GM19463 (cell line): Measurements from ENCODE around the gene ZNF521.

Experiments
- ATAC-seq: cut with Tn5 transposase; IDR thresholded peaks from one replicate; pipeline ENCODE4 v1.9.1; 2021; ENCODE audit warnings: mild to moderate bottlenecking, moderate library complexity; ENCODE audit not compliant: unreplicated experiment

The ZNF521 gene

GRCh38 chr18:25089470-25089869, 262.5 kb downstream of the ZNF521 start:
- ATAC-seq: no peak

GRCh38 chr18:25086876-25087275, 265.1 kb downstream of the ZNF521 start:
- no peak for ATAC-seq

- ATAC-seq: no peak
Observed at GRCh38 chr18:25081001-25081400, 271.0 kb downstream of the ZNF521 start.

- no peak for ATAC-seq
Observed at GRCh38 chr18:25080211-25080610, 271.8 kb downstream of the ZNF521 start.

DNA sequence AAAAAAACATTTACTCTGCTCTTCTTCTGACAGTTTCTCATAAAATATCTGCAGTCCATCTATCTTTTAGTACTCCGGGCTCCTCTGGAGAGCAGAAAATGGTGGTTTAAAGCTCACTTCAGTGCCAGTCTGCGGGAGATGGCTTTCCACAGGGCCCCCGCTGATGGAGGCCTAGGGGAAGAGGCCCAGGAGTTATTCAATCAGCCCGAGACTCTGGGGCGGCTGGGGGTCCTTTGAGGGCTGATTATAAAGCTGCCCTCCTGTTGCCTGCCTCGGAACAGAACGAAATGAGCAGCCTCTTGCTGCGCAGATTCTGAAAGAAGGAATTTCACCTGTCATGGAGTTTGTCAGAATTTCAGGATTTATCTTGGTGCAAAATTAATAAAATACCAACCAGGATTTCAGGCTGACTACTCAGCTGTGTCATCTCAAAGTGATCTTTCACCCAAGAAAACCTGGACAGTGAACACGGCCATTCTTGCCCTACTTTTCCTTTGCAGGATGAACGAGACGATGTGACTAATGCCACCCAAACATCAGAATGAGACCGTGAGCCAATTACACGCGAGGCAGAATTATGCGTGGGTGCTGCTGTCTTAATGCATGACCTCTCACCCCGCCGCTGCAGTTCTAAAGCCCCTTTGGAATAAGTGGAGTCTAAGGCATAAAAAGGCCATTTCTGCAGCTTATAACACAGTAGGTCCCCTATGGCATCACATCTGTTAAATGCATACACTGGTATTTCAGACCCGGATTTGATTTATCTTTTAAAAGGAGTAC, 273.8 kb downstream of the ZNF521 start:
- no peak for ATAC-seq

DNA sequence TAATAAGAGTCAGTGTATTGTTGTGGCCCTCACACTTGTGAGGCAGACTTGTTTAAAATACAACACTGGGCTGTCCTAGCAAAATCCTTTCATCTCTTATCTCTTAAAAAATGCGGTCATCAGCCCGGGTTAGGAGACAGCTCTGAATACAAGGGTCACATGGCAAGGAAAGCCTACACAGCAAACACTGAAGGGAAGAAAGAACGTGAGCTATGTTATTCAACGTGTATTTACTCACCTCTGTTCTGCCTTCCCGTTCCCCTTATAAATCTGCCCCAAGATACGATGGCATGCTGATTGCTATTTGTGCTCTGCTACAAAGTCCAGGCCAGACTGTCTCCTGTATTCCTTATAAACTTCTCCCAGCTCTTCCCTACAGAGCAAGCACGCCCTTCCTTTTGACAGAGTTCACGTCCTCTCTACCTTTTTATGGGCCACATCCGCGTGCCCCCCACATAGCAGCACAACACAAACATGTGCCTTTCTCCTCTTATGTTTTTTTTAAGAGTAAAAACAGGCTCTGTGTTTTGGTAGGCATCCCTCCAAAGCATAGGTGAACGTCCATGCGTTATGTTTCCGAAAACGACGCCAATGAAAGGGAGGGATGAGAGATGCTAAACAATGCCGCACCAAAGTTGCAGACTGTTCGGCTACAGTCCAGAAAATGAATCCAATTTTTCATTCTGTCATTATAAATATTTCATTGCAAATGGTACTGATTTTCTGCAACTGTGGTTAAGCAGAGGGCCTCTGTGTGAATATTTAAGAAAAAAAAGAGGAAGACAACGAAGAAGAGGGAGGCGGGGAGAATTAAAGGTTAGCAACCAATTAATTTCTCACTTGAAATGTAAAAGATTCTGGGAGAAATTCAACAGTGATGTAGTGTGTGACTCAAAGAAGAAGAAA, 274.7 kb downstream of the ZNF521 start:
- no peak for ATAC-seq

DNA sequence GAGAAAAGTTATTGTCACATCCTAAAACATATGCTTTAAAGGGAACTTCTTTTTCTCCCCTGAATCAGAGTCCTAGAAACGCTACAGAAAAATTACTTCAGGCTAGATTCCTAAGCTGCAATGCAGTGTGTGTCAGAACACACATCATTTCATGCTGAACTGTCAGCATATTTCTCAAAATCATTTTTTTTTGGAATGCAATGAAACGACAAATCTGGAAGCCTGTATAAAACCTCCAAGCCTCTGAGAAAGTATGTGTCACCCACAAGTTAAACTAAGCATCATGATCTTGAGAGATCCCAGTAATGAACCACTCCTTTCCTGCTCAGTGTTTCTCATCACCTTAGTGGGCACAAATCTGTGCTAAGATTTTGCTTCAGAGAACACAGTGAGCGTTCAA, 276.2 kb downstream of the ZNF521 start:
- no peak for ATAC-seq

DNA sequence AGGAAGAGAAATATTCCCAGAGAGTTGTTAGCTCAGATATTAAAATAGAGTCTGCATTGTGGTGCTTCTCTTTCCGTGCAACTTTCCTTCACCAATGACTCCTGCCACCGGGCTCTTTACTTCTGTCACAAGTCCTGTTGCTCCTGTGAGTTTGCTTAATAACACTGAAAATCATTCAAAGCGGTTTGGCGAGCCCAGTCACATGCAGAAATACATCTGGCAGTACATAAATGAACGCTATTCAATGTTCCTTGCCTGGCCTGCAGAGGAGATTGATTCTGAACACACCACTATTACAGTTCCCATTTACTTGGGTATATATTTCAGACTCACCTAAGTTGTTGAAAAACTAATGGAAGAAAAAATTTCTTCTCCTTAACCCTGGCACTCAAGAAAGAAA, 276.6 kb downstream of the ZNF521 start:
- ATAC-seq: no peak

- ATAC-seq: no peak
Observed at GRCh38 chr18:25074925-25075324, 277.0 kb downstream of the ZNF521 start.

GRCh38 chr18:25072205-25072604, 279.8 kb downstream of the ZNF521 start:
- no peak for ATAC-seq

GRCh38 chr18:25067275-25068025, 284.5 kb downstream of the ZNF521 start:
- ATAC-seq: no peak

- no peak for ATAC-seq
Observed at GRCh38 chr18:25066516-25066915, 285.4 kb downstream of the ZNF521 start.

- ATAC-seq: no peak
Observed at GRCh38 chr18:25062720-25063119, 289.2 kb downstream of the ZNF521 start.

DNA sequence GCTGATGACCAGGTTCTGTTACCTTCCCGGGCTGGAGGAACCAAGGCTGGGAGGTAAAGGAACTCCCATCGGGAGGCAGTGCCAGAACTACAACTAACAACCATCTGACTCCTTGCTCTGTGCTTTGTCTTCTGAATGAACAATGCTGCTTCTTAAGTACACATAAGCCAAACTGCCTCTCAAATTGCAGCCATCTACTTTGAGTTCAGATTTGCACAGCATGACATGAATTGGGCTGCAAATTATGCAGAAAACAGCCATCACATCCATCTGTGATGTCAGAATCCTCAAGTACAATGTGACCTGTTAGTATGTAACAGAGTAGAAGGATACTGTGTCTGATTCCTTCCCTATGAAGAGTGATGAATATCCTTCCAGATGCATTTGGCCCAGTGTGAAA, 290.6 kb downstream of the ZNF521 start:
- ATAC-seq: no peak

GRCh38 chr18:25058521-25058920, 293.4 kb downstream of the ZNF521 start:
- ATAC-seq: no peak

GRCh38 chr18:25057491-25058050, 294.4 kb downstream of the ZNF521 start:
- no peak for ATAC-seq

GRCh38 chr18:25056429-25056828, 295.5 kb downstream of the ZNF521 start:
- no peak for ATAC-seq

DNA sequence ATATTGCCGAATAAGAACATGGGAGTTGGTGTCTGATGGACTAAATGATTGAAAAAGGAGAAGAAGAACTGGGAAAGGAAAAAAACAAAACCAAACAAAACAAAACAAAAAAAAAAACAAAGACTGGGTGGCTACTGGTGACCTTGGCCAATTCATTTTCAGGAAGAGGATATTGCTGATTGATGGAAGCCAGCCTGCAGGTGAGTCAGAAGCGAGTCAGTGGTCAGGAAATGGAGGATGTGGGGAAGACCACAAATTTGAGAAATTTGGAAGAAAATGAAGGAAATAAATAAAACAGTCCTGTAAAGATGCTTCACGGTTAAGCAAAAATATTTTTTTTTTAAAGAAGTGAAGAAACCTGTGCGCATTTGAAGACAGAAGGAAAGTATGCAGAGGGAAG, 296.9 kb downstream of the ZNF521 start:
- ATAC-seq: no peak

DNA sequence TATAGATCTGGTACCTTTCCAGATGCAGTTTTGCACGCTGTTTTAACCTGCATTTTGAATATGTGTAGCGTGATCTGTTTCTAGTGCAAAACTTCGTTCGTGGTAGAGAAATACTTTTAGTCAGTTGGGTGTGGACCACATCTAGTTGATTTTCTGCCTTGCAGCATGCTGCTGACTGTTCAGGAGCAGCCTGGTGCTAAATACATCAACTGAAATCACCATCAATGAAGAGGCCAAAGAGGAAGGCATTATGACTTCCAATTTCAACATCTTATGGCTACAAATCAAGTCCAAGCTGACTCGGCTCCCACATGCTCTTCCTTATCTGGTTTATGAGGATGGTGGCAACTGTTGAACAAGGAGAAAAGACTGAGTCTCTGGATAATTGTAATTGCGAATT, 298.5 kb downstream of the ZNF521 start:
- no peak for ATAC-seq

- no peak for ATAC-seq
Observed at GRCh38 chr18:25052511-25052921, 299.4 kb downstream of the ZNF521 start.

DNA sequence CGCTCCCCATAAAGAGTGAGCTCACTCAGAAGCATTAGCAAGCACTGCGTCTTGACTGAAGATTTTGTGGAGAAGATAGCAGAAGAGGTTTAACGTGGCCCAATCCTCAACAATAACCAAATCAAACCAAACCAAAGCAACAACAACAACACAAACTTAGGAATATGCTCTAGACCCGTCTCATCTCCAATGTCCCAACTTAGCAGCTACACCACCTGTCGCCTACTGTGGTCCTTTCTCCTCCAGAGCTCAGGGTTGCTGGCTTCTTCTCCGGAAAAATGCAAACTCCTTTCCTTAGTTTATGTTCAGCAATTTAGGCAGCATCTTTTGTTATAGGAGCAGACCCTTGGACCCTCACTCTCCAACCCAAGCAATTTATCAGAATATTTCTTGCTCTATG, 301.4 kb downstream of the ZNF521 start:
- no peak for ATAC-seq
